Peyer's patch (tissue), 4 donors: ENCODE results near the gene AGAP3.

Experiments used
- CTCF ChIP-seq, 6 experiments: fragments of 450-650 bp in 4 of 6; fragments of 200-600 bp in 2 of 6; sonication (generic) in 1 of 6; IDR thresholded peaks; one replicate each; pipeline ENCODE4 v1.5.1; 2017 to 2019; ENCODE audit warnings: antibody characterized with exemption in 6 of 6, mild to moderate bottlenecking in 3 of 6, moderate library complexity in 1 of 6
- POLR2A ChIP-seq, 2 donors: fragments of 450-650 bp; IDR thresholded peaks; one replicate each; pipeline ENCODE4 v1.5.1; 2017; ENCODE audit warnings: antibody characterized with exemption in 2 of 2, mild to moderate bottlenecking in 2 of 2, moderate library complexity in 2 of 2

DNA sequence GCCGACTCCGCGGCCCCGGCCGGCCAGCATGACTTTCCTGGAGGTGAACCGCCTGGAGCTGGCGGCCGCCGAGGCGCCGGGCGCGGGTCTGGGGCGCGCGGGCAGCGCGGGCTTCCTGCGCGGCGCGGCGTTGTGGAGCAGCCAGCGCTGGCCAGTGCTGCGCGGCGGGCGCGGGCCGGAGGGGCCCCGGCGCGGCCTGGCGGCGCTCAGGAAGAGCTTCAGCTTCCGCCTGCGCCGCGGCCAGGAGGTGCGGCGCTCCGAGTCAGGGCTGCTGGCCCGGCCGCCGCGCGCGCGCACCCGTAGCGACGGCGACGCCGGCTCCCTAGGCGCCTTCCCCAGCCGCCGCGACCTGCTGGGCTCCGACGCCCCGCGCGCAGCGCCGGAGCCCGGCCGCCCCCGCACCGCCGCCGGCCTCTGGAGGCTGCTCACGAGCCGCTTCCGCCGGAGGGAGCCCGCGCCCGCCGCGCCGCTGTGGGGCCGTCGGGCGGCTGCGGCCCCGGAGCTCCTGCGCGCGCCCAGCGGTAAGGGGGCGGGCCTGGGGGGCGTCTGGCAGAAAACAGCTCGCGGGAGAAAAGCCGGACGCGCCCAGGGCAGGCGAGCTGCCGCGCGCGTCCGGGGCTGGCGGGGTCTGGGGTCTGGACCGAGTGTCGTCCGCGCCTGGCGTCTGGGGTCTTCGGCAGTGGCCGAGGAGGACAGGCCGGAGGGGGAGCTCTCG lies 29.0 kb downstream of the AGAP3 start:
- TF ChIP-seq POLR2A (IDR thresholded peaks at IDR 0.05) (no peak), CTCF (IDR thresholded peaks at IDR 0.05) (peak in 1 of 6 experiments; percentile 4)
